Tibial nerve (tissue), 4 donors: ENCODE data around the gene ZNF609. TPM values are rescaled to one million over a fixed set of nuclear protein-coding genes. Genes with fewer than 3 reads are reported as not detected.

Source experiments
- DNase-seq, 2 donors: peaks; one replicate each; pipeline ENCODE4 v3.0.0-alpha.2; 2019; ENCODE audit warnings: low spot score in 2 of 2
- H3K27ac ChIP-seq, 4 donors: fragments of 200-600 bp; sonication (generic) in 3 of 4; one replicate each; pipeline ENCODE4 v1.5.1; 2017 to 2019; ENCODE audit warnings: mild to moderate bottlenecking in 1 of 4
- H3K27me3 ChIP-seq, 2 donors: fragments of 200-600 bp; sonication (generic) in 1 of 2; one replicate each; pipeline versions ENCODE4 v1.5.1 to v1.6.0; 2017 to 2019
- H3K36me3 ChIP-seq, 3 donors: fragments of 200-600 bp; sonication (generic); one replicate each; pipeline ENCODE4 v1.5.1; 2018 to 2019
- H3K4me1 ChIP-seq, 4 donors: fragments of 200-600 bp; sonication (generic) in 3 of 4; one replicate each; pipeline ENCODE4 v1.5.1; 2017 to 2019
- H3K4me3 ChIP-seq, 4 donors: fragments of 200-600 bp; sonication (generic) in 3 of 4; one replicate each; pipeline ENCODE4 v1.5.1; 2017 to 2019; ENCODE audit warnings: mild to moderate bottlenecking in 1 of 4, moderate library complexity in 1 of 4
- H3K9me3 ChIP-seq, 4 donors: fragments of 200-600 bp; sonication (generic) in 3 of 4; one replicate each; pipeline ENCODE4 v1.5.1; 2017 to 2019
- CTCF ChIP-seq, 5 experiments: fragments of 200-600 bp in 3 of 5; fragments of 450-650 bp in 2 of 5; sonication (generic) in 3 of 5; IDR thresholded peaks; one replicate each; pipeline ENCODE4 v1.5.1; 2016 to 2019; ENCODE audit warnings: antibody characterized with exemption in 5 of 5, mild to moderate bottlenecking in 3 of 5, moderate library complexity in 2 of 5
- EP300 ChIP-seq, 2 donors: sonication (generic); formaldehyde crosslinking; IDR thresholded peaks; one replicate each; pipeline ENCODE4 v1.6.1; 2017; ENCODE audit warnings: antibody characterized with exemption in 2 of 2, mild to moderate bottlenecking in 1 of 2
- POLR2A ChIP-seq, 2 donors: fragments of 450-650 bp; IDR thresholded peaks; one replicate each; pipeline ENCODE4 v1.6.1; 2017; ENCODE audit warnings: antibody characterized with exemption in 2 of 2, mild to moderate bottlenecking in 2 of 2, moderate library complexity in 2 of 2
- WGBS, 2 donors: methylation state at CpG; one replicate each; pipeline ENCODE4 v1.1.5; 2018; 5-methylcytosine and 5-hydroxymethylcytosine counted together
- total RNA-seq, 4 donors: library from RNA; depleted of rRNA; stranded (reverse); fragments of >200 nt; gene quantifications; one replicate each; pipeline ENCODE4 v1.1.0, GENCODE V29; 2016

ZNF609 gene
- total RNA-seq, 4 donors from 2014 or later = 22.9 to 38.7 (median 27.1) TPM

GRCh38 chr15:64633332-64633731 is 173.0 kb downstream of the ZNF609 start:
- peaks cover 0 to 45% (median 24%) of the 10 kb centered on the region in 4 donors for H3K4me1 ChIP-seq
- no peak overlapping the region for H3K27ac ChIP-seq
- H3K27me3 ChIP-seq = no peaks in the 10 kb centered on the region
- TF ChIP-seq POLR2A (IDR thresholded peaks at IDR 0.05) (no peak), CTCF (IDR thresholded peaks at IDR 0.05) (no peak), EP300 (IDR thresholded peaks at IDR 0.05) (no peak)
- H3K36me3 ChIP-seq = peaks cover 0 to 6% (median 0%) of the 10 kb centered on the region in 3 donors
- peaks cover 0 to 5% (median 0%) of the 10 kb centered on the region in 4 donors for H3K9me3 ChIP-seq
- no peak overlapping the region for H3K4me3 ChIP-seq
- no peak for DNase-seq
- 96 to 97% methylated on average over 5 of the region's 5 CpGs for WGBS, 2 donors

GRCh38 chr15:64634027-64634426 is 173.6 kb downstream of the ZNF609 start:
- no peaks in the 10 kb centered on the region for H3K27me3 ChIP-seq
- H3K27ac ChIP-seq = peak overlapping the region in 1 of 4 donors; percentile 33
- H3K4me3 ChIP-seq = no peak overlapping the region
- no peak for TF ChIP-seq EP300 (IDR thresholded peaks at IDR 0.05)
- no peak for TF ChIP-seq POLR2A (IDR thresholded peaks at IDR 0.05)
- peaks cover 0 to 6% (median 0%) of the 10 kb centered on the region in 3 donors for H3K36me3 ChIP-seq
- WGBS, 2 donors = 48 to 61% methylated on average over 2 of the region's 2 CpGs
- peaks cover 0 to 5% (median 0%) of the 10 kb centered on the region in 4 donors for H3K9me3 ChIP-seq
- H3K4me1 ChIP-seq = peaks cover 0 to 45% (median 24%) of the 10 kb centered on the region in 4 donors
- no peak for DNase-seq

GRCh38 chr15:64634576-64635498 is 174.5 kb downstream of the ZNF609 start:
- TF ChIP-seq POLR2A (IDR thresholded peaks at IDR 0.05) = no peak
- TF ChIP-seq EP300 (IDR thresholded peaks at IDR 0.05) = no peak
- no peak for TF ChIP-seq CTCF (IDR thresholded peaks at IDR 0.05)
- 36 to 44% methylated on average over 4 of the region's 4 CpGs for WGBS, 2 donors
- Histone ChIP-seq H3K27me3 (no peaks in the 10 kb centered on the region), H3K4me3 (no peak overlapping the region), H3K36me3 (peaks cover 0 to 6% (median 0%) of the 10 kb centered on the region in 3 donors), H3K9me3 (peaks cover 0 to 5% (median 0%) of the 10 kb centered on the region in 4 donors), H3K27ac (peak overlapping the region in 2 of 4 donors; percentile 33 to 61), H3K4me1 (peaks cover 0 to 53% (median 24%) of the 10 kb centered on the region in 4 donors)
- DNase-seq = no peak

- Histone ChIP-seq H3K27ac (peak overlapping the region in 3 of 4 donors; percentile 15 to 61 (median 36)), H3K4me1 (peaks cover 0 to 57% (median 28%) of the 10 kb centered on the region in 4 donors), H3K27me3 (no peaks in the 10 kb centered on the region), H3K4me3 (no peak overlapping the region), H3K9me3 (peaks cover 0 to 5% (median 0%) of the 10 kb centered on the region in 4 donors), H3K36me3 (peaks cover 0 to 6% (median 0%) of the 10 kb centered on the region in 3 donors)
- TF ChIP-seq POLR2A (IDR thresholded peaks at IDR 0.05) (no peak), CTCF (IDR thresholded peaks at IDR 0.05) (no peak), EP300 (IDR thresholded peaks at IDR 0.05) (no peak)
- 51 to 62% methylated on average over 4 of the region's 4 CpGs for WGBS, 2 donors
- peak in 1 of 2 donors; percentile 34 for DNase-seq
Measured at GRCh38 chr15:64635499-64636495, 175.4 kb downstream of the ZNF609 start.

DNA sequence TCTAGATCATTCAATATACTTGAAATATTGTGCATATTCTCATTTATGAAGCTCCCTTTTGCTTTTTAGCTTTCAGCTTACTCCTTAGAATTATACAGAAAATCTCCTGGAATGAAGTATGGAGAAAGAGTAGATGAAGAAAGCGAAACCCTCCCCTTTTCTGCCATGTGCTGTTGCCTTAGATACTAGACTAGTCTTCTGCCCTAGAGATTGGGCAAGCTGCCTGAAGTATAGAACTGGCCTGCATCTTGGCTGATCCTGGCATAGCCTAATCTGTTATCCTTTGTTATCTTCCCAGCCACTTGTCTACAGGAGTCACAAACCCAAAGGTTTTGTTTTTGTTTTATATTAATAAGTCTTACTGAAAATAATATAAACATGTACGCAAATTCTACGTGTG is 176.2 kb downstream of the ZNF609 start:
- peaks cover 0 to 6% (median 0%) of the 10 kb centered on the region in 3 donors for H3K36me3 ChIP-seq
- WGBS, 2 donors = 97 to 100% methylated on average over 3 of the region's 3 CpGs
- H3K27ac ChIP-seq = no peak overlapping the region
- no peak for TF ChIP-seq CTCF (IDR thresholded peaks at IDR 0.05)
- TF ChIP-seq POLR2A (IDR thresholded peaks at IDR 0.05) = no peak
- peaks cover 0 to 52% (median 28%) of the 10 kb centered on the region in 4 donors for H3K4me1 ChIP-seq
- no peak for DNase-seq
- peaks cover 0 to 5% (median 0%) of the 10 kb centered on the region in 4 donors for H3K9me3 ChIP-seq
- no peak overlapping the region for H3K4me3 ChIP-seq
- H3K27me3 ChIP-seq = no peaks in the 10 kb centered on the region
